Activated naive CD8-positive, alpha-beta T cell treated with anti-CD3 and anti-CD28 coated beads, Interleukin-2, amount 50 U/mL, for 16 hours (primary cell): ENCODE data around the gene CSF3R.
"Not testable (repeated sequence)": the region's sequence is repeated elsewhere in the genome, so short reads cannot be mapped to it uniquely, and the experiment has no call there.

Experiments
- DNase-seq: peaks from one replicate; pipeline ENCODE4 v3.0.0-alpha.2; 2020; ENCODE audit warnings: low read depth, low spot score

CSF3R gene

DNA sequence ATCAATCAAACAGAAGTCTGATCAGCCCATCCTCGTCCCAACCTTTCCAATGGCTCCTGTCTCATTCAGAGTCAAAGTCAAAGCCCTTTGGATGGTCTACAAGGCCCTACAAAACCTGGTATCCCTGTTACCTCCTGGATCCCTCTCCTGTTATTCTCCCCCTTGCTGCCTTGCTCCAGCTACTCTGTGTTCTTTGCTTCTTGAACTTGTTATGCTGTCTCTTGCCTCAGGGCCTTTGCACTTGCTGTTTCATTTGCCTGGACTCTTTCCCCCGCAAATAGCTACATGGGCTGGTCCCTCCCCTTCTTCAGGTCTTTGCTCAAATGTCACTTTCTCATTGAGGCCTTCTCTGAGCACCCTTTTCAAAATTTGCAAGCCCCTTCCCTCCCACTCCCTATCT lies 1.4 kb upstream of the CSF3R start:
- DNase-seq, result no peak

DNA sequence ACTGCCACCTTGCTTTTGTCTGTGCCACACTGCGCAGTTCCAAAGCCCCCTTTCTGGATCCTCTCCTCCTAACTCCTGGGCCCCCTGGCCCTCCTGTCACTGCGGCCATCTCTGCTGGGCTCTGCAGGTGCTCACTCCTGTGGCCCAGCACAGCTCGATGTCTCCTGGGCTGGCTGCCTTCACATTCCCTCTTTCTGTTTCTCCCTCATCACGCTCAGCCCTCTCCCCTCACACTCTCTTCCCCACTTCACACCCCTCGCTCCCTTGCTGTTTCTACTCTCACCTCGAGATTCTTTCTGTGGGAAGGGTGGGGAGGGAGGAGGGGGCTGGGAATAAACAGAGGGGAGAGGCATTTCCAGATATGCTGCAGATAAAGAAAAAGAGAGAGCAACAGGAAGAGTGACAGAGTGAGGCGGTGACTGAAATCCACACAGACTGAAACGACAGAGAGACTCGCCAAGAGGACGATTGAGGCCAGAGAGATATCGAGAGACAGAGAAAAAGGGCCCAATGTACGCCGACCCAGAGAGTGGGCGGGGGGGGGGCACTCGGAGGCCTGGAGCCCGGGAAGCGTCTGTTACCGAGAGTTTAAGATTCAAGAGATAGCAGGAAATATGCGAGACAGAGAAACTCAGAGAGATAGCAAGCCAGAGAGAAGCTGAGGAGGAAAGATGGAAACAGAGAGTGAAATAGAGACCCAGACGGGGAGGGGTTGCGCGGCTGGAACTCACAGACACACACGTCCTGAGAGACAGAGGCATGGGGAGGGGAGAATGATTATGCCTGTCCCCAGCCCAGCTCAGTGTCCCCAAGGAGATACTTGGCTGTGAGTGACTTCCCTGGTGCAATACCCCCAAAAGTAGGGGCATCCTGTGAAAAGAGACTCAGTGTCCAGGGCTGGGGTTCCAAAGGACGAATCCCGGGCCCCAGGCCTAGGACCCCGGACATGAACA lies 666 bp downstream of the CSF3R start:
- no peak for DNase-seq

DNA sequence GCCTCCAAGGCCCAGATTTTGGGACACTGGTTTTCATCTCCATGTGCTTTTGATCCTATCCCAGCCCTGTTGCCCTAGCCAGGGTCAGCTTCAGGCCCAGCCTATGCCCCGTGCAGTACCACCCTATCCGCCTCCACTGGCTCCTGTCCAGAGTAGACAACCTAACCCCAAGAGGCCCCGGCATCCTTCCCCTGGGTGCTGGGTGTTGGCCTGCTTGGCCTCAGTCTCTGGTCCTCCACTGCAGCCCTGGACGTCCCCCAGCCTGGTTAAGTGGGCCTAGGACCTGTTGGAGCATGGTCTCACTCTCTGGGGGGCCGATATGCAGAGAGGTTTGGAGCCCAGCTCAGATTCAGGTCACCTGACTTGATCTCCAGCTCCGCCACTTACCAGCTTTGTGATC lies 1.6 kb downstream of the CSF3R start:
- no peak for DNase-seq

DNA sequence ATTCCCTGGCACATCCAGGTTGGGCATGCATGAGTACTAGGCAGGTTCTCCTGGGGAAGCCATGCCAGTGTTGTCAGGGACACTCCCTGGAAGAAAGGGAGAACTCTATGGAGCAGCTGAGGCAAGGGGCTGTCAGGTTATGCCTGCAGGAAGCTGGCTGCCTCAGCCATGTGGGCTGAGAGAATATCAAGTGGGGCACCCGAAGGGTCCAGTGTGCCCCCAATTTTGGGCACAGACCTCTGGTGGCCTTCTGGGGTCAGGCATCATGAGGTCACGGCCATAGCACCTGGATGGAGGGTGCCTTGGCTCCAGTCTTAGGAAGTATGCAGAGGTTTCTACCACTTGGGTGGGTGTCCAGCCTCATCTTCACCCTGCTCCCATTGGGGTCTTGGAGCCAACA lies 2.6 kb downstream of the CSF3R start:
- DNase-seq, result no peak

DNA sequence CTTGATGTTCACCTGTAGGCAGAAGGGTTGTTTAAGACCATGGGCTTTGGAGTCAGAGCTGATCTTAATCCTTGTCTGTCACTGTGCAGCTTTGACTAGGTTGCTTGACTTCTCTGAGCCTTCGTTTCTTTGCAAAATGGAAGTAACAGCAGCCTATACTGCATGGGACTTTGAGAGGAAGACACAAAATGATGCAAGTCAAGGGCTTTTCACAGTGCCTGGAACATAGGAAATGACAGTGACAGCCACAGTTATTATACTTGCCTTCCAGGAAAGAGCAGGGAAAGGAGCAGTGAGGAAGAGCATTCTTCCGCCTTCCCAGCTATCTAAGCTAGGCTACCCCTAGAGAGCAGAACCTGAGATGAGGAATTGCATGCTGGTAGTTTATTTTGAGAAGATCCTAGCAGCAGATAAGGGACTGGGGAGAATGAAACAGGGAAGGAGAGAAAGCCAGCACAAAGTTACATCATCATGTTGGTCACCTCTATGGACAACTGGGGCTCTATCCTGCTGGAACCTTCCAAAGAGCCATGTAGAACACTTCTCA lies 3.1 kb downstream of the CSF3R start:
- no peak for DNase-seq

DNA sequence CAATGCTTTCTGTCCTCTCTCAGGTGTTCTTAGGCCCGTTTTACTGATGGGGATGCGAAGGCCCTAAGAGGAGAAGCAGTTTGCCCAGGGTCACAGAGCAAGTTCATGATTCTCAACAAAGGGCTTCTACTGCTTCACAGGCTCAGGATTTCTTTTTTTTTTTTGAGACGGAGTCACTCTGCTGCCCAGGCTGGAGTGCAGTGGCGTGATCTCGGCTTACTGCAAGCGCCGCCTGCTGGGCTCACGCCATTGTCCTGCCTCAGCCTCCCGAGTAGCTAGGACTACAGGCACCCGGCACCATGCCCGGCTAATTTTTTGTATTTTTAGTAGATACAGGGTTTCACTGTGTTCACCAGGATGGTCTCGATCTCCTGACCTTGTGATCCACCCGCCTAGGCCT lies 5.1 kb downstream of the CSF3R start:
- not testable (repeated sequence) for DNase-seq

DNA sequence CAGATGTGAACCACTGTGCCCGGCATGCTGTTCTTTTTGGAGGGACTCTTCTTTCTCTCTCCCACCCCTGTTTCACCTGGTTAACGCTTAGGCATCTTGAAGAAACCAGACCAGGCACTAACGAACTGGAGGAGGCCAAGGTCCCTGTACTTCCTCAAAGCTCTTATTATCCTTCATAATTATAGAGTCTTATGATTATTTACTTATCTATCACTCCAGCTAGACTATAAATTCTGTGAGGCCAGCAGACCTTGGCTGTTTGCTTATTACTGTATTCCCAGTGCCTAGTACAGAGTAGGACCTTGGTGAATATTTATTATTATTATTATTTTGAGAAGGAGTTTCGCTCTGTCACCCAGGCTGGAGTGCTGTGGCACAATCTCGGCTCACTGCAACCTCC lies 5.8 kb downstream of the CSF3R start:
- no peak for DNase-seq

DNA sequence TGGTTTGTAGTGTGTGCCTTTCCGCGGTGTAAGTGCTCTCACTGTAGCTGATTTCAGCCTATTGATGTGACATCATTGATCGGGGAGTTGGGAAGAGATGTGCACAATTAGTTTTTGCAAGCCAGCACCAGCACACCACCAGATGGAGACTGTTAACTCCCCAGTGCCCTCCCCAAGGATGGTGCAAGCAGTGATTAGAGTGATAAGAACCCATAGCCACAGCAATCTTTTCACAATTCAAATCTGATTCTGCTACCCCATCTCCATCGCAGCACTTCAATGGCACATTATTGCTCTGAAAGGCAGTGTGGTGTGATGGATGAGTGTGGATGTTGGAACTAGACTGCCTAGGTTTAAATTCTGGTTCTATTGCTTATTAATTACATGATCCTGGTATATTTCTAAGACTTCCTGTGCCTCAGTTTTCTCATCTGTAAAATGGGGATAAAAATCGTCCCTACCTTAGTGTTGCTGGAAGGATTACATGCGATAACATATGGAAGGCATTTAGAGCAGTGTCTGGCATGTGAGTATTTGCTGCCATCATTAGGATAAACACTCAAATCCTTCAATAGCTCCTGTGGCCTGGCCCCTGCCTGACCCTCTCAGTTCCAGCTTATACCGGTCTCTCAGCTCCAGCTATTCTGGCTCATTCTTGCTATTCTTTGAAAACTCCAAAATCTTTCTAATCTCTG lies 6.7 kb downstream of the CSF3R start:
- DNase-seq, result no peak

DNA sequence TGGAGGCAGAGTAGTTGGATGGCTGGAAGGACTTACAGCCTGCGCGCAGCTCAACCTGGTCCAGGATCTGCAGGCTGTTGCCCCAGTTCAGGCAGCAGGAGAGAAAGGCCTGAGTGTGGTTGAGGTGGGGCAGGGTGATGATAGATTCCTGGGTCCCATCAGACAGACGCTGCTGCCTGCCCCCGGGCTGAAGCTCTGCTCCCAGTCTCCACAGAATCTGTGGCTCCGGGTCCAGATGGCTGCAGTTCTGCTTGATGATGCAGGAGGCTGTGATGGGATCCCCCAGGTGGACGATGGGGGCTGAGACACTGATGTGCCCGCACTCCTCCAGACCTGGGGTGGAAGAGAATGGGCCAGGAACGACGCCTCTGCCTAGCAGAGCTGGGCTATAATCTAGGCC lies 7.4 kb downstream of the CSF3R start:
- no peak for DNase-seq

DNA sequence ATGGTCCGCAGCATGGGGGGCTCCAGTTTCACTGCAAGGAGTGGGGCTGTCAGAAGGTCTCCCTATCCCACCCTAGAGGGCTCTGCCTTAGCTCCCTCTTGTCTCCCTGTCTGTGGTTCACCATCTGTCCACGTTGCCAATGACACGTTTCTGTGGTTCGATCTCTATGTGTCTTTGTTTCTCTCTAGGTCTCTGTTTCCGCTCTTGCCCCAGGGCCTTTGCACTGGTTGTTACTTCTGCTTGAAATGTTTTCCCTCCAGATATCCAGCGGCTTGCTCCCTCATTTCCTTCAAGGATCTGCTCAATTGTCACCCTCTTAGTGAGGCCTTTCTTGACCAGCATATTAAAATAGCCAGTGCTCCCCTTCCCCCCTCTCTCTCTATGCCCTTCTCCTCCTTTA lies 10.1 kb downstream of the CSF3R start:
- DNase-seq, result no peak

DNA sequence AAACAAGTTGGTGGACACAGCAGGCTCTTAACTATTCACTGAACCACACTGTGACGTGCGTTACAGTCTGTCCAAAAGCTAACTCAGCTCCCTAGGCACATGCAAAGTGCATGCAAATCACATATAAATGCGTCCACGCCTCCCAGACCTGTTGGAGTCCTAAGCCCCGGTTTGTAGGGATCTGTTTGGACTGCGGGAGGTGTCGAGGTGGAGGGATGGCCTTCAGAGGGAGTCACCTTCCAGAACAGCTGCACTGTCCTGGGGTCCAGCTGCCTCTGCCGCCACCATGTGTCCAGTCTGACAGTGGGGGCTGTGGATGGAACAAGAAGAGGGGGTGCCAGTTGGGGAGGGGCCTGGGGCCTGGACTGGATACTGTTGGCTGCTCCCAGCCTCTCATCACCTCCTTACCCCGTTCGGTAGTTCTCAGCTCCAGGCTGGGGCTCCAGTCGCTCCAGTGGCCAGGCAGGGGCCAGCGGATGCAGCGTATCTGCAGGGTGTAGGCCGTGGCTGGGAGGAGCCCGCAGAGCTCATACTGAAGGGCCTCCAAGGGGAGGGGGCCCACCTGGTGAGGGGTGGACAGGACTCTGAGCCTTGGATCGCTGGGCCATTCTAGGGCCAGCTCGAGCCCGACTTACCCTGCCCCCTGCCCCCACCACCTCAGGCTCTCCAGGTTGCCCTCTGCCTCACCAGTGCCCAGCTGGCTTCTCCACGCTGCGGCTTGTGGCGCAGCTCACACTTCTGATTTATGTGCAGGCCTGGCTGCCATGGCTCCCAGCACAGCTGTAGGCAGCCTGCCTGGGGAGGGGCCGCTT lies 10.7 kb downstream of the CSF3R start:
- DNase-seq, result no peak

DNA sequence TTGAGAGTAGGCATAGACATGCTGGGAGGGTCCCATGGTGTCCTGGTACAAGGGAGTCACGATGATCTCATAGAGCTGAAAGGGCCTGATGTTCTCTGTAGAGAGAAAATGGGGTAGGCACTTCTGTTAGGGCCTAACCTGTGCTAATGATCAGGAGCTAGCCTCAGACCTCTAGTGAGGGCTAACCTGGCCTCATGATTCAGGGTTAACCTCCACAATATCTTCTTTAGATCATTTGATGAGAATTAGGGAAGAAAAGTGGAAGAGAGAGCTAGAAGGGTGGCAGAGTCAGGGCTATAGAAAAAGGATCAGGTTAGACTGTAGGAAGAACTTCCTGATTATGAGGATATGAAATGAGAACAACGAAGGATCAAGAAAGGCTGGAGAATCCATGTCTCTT lies 13.6 kb downstream of the CSF3R start:
- DNase-seq, result no peak

DNA sequence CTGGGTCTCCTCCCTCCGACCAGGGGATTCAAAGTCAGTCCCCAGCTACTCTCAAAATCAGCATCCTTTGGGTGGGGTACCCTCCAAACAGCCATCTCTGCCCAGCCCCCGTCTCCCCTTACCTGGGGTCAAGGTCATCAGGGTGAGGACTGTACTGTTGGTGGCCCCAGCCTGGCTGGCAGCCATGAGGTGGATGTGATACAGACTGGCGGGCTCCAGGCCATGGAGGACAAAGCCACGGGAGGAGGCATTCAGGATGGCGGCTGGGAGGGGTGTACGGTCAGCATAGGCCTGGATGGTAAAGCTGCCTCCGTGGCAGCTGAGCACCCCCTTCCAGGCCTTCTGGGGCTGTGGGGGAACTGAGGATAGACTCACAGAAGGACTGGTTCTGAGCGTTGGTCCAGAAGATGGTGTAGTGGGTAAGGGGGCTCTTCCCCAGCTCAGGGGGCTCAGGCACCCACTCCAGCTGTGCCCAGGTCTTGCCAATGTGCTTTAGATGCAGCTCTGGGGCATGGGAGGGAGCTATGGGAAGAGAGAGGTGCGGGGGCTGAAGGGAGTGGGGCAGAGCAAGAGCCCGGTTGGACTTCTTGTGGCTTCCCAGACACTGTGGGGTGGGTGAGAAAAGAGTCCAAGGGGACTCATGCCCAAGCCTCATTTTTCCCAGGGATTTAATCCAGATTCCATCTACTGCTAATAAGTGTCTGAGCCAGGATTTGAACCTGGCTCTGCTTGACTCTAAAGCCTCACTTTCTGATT lies 14.8 kb downstream of the CSF3R start:
- no peak for DNase-seq

DNA sequence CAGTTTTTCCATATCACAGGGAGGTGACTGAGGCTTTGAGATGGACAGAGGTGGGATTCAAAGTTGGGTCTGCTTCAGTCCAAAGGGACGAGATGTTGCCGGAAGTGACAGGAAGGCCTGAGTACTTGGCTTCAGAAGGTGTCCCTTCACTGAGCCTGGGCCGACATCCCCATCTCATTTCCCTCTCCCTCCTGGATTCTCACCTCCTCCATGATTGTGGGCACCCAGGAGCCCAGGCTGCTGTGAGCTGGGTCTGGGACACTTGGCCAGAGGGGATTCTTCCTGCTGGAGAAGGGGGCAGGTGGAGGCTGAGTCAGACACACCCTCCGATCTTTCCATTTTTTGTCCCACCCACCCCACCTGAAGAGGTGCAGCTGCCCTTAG lies 15.7 kb downstream of the CSF3R start:
- no peak for DNase-seq

DNA sequence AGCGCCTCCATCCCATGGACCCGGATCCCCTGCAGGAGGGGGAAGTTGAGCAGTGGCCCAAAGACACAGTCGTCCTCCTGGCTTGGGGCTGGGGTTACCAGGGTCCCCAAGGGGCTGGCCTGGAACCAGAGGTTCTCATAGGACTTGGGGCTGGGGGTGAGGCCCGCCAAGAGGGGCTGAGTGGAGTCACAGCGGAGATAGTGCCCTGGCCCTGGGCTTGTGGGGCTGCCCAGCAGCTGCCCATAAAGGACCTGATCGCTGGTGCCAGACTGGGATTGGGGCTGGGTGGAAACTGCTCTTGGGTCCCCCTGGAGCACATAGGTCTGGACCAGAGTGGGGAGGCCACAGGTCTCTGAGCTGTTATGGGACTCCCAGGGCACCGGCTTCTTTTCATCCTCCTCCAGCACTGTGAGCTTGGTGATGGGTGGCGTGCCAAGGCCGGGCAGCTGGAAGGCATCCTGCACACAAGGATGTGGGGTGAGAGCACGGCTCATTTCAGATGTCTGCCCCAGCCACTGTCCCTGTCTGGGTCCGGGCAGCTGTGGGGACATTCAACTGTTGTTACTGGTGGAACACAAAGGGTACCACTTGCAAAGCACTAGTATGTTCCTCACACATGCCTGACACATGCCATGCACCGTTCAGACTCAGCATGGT lies 16.2 kb downstream of the CSF3R start:
- DNase-seq, result no peak

DNA sequence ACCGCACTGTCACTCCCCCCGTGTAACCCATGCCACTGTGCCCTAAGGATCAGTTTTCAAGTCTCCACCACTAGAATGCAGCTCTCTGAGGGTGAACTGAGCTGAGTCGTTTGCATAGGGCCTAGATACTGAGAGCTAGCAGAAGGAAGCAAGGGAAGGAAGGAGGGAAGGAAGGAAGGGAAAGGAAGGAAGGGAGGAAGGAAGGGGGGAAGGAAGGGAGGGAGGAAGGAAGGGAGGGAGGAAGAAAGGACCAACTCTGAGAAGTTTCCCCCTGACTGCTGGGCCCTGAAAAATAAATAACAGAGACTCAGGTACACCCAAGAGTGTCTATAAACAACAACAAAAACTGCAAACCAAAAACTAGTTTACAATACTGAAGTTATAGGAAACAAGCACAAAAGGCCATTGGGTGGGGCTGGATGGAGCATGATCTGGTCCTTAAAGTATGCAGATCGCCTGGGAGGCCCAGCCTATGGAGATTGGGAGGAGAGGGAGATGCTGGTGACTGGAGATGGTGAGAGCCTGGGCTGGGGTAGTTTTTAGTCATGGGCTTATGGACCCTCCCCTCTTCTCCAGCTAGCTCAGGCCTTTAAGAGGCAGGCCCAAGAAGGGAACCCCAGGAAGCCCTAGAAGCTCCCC lies 16.9 kb downstream of the CSF3R start:
- no peak for DNase-seq

DNA sequence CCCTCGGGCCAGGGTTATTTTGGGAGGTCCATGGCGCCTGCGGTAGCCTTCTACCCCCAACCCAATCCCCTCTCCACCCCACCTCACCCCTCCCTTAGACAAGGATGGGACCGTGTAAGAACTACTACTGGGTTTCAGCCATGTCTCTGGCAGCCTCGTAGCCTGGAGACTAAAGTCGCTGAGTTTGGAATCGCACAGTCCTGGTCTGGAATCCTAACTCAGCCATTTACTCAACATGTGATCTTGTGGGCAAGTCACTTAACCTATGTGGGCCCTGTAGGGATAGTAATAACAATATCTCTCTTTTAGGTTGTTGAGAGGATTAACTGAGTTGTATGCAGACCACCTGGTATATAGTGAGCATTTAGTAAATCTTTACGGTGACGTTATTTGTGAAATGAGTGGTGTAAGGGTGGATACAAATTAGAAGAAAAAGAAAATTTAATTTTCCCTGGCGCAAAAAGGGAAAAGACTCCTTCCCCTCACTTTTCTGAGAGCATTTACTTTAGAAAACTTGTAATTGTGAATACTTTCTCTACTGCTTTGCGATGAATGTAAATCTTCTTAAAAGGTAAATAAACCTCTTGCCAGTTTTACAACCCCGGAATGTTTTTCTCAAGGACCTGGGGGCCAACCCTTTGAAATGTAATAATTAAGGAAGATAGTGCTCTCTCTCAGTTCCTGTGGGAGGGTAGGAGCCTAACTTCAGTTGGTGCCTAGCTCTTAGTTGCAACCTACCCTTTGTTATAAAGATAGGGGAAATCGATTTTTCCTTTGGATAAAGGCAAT lies 17.9 kb downstream of the CSF3R start:
- no peak for DNase-seq

DNA sequence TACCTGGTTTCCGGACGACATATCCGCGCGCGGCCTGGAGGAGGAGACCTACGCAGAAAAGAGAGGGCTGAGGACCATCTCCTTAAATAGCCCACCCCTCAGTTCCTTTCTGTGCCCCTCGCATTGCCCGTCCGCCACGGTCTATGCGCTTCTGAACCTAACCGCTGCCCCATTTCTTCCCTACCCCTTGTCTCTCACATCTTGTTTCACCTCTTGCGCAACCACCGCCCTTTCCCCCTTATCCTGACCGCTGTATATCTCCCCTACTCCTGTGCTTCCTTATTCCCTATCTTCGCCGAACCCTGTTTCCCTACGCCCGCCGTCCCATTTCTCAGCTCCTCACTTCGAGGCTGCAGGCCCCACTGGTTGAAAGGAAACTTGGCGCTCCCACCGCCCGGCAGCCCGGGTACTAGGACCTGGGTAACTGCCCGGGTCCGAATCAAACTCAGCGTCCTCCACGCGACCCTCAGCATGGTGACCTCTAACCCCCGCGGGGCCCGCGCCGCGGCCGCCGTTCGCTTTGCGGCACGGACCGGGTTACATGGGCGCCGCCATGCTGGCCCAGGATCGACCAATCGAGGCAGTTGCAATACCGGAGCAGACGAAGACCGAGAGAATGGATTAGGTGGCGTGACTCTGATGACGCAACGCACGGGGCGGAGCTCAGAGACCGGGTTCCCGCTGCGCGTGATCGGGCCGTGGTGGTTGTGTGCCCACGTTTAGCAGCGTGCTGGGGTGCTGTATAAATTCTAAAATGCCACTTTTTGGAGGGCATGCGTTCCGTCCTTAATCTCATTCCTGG lies 18.7 kb downstream of the CSF3R start, which contains the start of gene MRPS15:
MRPS15 (minus strand) TSS at position 582 of the 802 bp plus-strand sequence; CDS start at position 473, 109 bp downstream.
- peak; percentile 93 for DNase-seq

DNA sequence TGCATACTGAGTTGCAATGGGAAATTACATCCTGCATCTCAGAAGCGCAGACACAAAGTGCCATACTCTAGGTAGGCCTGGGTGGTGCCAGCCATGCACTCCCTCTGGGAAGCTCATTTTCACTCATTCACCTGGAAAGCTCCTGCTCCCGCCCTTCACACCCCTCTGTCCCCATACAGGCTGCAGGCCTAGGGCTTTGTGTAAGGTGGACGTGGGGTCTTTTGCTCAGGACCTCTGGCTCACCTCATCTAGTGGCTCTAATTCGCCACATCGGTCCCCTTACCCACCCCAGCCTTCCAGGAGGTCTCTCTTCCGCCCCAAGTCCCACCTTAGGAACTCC lies 19.3 kb downstream of the CSF3R start:
- DNase-seq, result no peak
